ENCODE measurements around the gene CNIH2. TPM values are rescaled to one million over a fixed set of nuclear protein-coding genes. Genes with fewer than 3 reads are reported as not detected.

The CNIH2 gene
- total and polyA plus RNA-seq, 2 experiments from 2014 or later, result 4.3 to 9.2 TPM

GRCh38 chr11:66267039-66267378 is 11.0 kb upstream of the CNIH2 start:
- Mint-ChIP-seq H3K4me1 (peaks cover 16% of the 10 kb centered on the region), H3K36me3 (ENCODE audit: low read depth) (peaks cover 34% of the 10 kb centered on the region), H3K4me3 (peak overlapping the region; percentile 93), H3K9me3 (no peaks in the 10 kb centered on the region), H3K27me3 (ENCODE audit: insufficient read depth, low read depth, poor library complexity) (peaks cover 8% of the 10 kb centered on the region), H3K27ac (peak overlapping the region; percentile 81)
- H2AFZ ChIP-seq, result no peak overlapping the region
- peak overlapping the region; percentile 73 for H3K4me2 ChIP-seq
- H3K27me3 ChIP-seq (ENCODE audit: insufficient read depth), result no peaks in the 10 kb centered on the region
- peak in 1 of 2 experiments; percentile 18; a peak in 1 of 4 replicates for TF ChIP-seq CTCF (conservative IDR thresholded peaks at IDR 0.05; ENCODE audit: low read depth in 2 of 2)
- TF ChIP-seq ZNF331 (CRISPR knock-in tag; IDR thresholded peaks at IDR 0.05; ENCODE audit: low read depth), result no peak
- ATAC-seq (peak; percentile 6), DNase-seq (ENCODE audit: low spot score) (no peak)
- H3K27ac ChIP-seq (ENCODE audit: low read depth), result peak overlapping the region; percentile 79; the same call in 1 of the 2 replicates
- peaks cover 7% of the 10 kb centered on the region for H4K20me1 ChIP-seq (replicated peaks; ENCODE audit: insufficient read depth)
- no peaks in the 10 kb centered on the region for H3K9me2 ChIP-seq (ENCODE audit: insufficient read depth)
- H3K4me1 ChIP-seq (ENCODE audit: insufficient read depth), result no peaks in the 10 kb centered on the region
- H3K79me2 ChIP-seq (replicated peaks; ENCODE audit: insufficient read depth), result peaks cover 20% of the 10 kb centered on the region
- peak overlapping the region; percentile 95 for H3K4me3 ChIP-seq
- no peaks in the 10 kb centered on the region for H3K36me3 ChIP-seq (ENCODE audit: insufficient read depth)
- 0 out of 2 replicates have a peak, but pooled peaks cover 14% of the 10 kb centered on the region for H3F3A ChIP-seq (replicated peaks; ENCODE audit: low read depth)

GRCh38 chr11:66267379-66268243 is 10.4 kb upstream of the CNIH2 start:
- peak; percentile 73 for ATAC-seq
- H3K79me2 ChIP-seq (replicated peaks; ENCODE audit: insufficient read depth), result peaks cover 20% of the 10 kb centered on the region
- no peaks in the 10 kb centered on the region for H3K36me3 ChIP-seq (ENCODE audit: insufficient read depth)
- 0 out of 2 replicates have a peak, but pooled peaks cover 14% of the 10 kb centered on the region for H3F3A ChIP-seq (replicated peaks; ENCODE audit: low read depth)
- peak overlapping the region; percentile 73 for H3K4me2 ChIP-seq
- H3K27ac ChIP-seq (ENCODE audit: low read depth), result peak overlapping the region; percentile 79; the same call in 1 of the 2 replicates
- Mint-ChIP-seq H3K4me1 (peaks cover 16% of the 10 kb centered on the region), H3K27me3 (ENCODE audit: insufficient read depth, low read depth, poor library complexity) (peaks cover 8% of the 10 kb centered on the region), H3K4me3 (peak overlapping the region; percentile 93), H3K9me3 (no peaks in the 10 kb centered on the region), H3K36me3 (ENCODE audit: low read depth) (peaks cover 36% of the 10 kb centered on the region), H3K27ac (peak overlapping the region; percentile 94)
- no peaks in the 10 kb centered on the region for H3K4me1 ChIP-seq (ENCODE audit: insufficient read depth)
- no peaks in the 10 kb centered on the region for H3K27me3 ChIP-seq (ENCODE audit: insufficient read depth)
- H2AFZ ChIP-seq, result peak overlapping the region; percentile 11; the same call in 1 of the 2 replicates
- no peaks in the 10 kb centered on the region for H3K9me2 ChIP-seq (ENCODE audit: insufficient read depth)
- peaks cover 7% of the 10 kb centered on the region for H4K20me1 ChIP-seq (replicated peaks; ENCODE audit: insufficient read depth)
- H3K4me3 ChIP-seq, result peak overlapping the region; percentile 95
- peak; percentile 92 for DNase-seq (ENCODE audit: low spot score)
- no peak for TF ChIP-seq ZNF114 (CRISPR knock-in tag; IDR thresholded peaks at IDR 0.05)
- TF ChIP-seq POLR2AphosphoS5 (IDR thresholded peaks at IDR 0.05; ENCODE audit: low read depth), result peak; percentile 87

GRCh38 chr11:66268244-66268951 is 9.6 kb upstream of the CNIH2 start, which contains the start of gene RAB1B:
Gene RAB1B, plus strand, starts transcription at chr11:66268639. Its CDS starts 41 bp downstream, at chr11:66268680.
- no peaks in the 10 kb centered on the region for H3K4me1 ChIP-seq (ENCODE audit: insufficient read depth)
- H3K36me3 Mint-ChIP-seq (ENCODE audit: low read depth), result peaks cover 38% of the 10 kb centered on the region
- peaks cover 9% of the 10 kb centered on the region for H3K27me3 Mint-ChIP-seq (ENCODE audit: insufficient read depth, low read depth, poor library complexity)
- peak within 1 kb of the TSS; percentile 93 for H3K4me3 Mint-ChIP-seq
- H3K9me2 ChIP-seq (ENCODE audit: insufficient read depth), result no peaks in the 10 kb centered on the region
- H3K4me2 ChIP-seq, result peak within 1 kb of the TSS; percentile 98
- peak within 1 kb of the TSS; percentile 11; the same call in 1 of the 2 replicates for H2AFZ ChIP-seq
- peak within 1 kb of the TSS; percentile 95 for H3K4me3 ChIP-seq
- H3K79me2 ChIP-seq (replicated peaks; ENCODE audit: insufficient read depth), result peaks cover 20% of the 10 kb centered on the region
- H3K9me3 Mint-ChIP-seq, result no peaks in the 10 kb centered on the region
- TF ChIP-seq CTCF (conservative IDR thresholded peaks at IDR 0.05; ENCODE audit: low read depth in 2 of 2), result 0 out of 4 replicates have a peak, but pooled peaks of 1 of the 2 experiments have one; percentile 7
- TF ChIP-seq POLR2AphosphoS5 (IDR thresholded peaks at IDR 0.05; ENCODE audit: low read depth), result peak; percentile 66
- no peak for TF ChIP-seq REST (IDR thresholded peaks at IDR 0.05; ENCODE audit: unreplicated experiment)
- TF ChIP-seq ETS1 (IDR thresholded peaks at IDR 0.05), result peak; percentile 91
- peaks cover 16% of the 10 kb centered on the region for H3K4me1 Mint-ChIP-seq
- DNase-seq (ENCODE audit: low spot score) (peak; percentile 100), ATAC-seq (peak; percentile 80)
- peak within 1 kb of the TSS; percentile 86 for H3K27ac ChIP-seq (ENCODE audit: low read depth)
- H3K27me3 ChIP-seq (ENCODE audit: insufficient read depth), result no peaks in the 10 kb centered on the region
- H4K20me1 ChIP-seq (replicated peaks; ENCODE audit: insufficient read depth), result peaks cover 7% of the 10 kb centered on the region
- H3F3A ChIP-seq (replicated peaks; ENCODE audit: low read depth), result 0 out of 2 replicates have a peak, but pooled peaks cover 14% of the 10 kb centered on the region
- H3K27ac Mint-ChIP-seq, result peak within 1 kb of the TSS; percentile 94
- no peaks in the 10 kb centered on the region for H3K36me3 ChIP-seq (ENCODE audit: insufficient read depth)

All from GM23338 (cell line).